Mesendoderm (in vitro differentiated cells): ENCODE measurements around the gene KDM3A. TPM values are rescaled to one million over a fixed set of nuclear protein-coding genes. Genes with fewer than 3 reads are reported as not detected.

Experiments used
- DNase-seq: peaks from one replicate; pipeline ENCODE4 v3.0.0; 2013
- H2AK5ac ChIP-seq: 2 replicates; pipeline ENCODE4 v1.6.1; 2013; ENCODE audit warnings: low read length, inconsistent platforms
- H2BK120ac ChIP-seq: 2 replicates; pipeline ENCODE4 v1.6.1; 2013; ENCODE audit warnings: low read depth, mild to moderate bottlenecking, low read length, moderate library complexity, mixed read lengths
- H2BK15ac ChIP-seq: replicated peaks from 2 replicates; pipeline ENCODE4 v1.6.1; 2013; ENCODE audit warnings: low read depth, mild to moderate bottlenecking, moderate library complexity
- H2BK5ac ChIP-seq: 2 replicates; pipeline ENCODE4 v1.6.1; 2013; ENCODE audit warnings: low read length, inconsistent platforms
- H3K18ac ChIP-seq: 2 replicates; pipeline ENCODE4 v1.6.1; 2013; ENCODE audit warnings: mild to moderate bottlenecking, low read length, mixed read lengths
- H3K23ac ChIP-seq: one replicate; pipeline ENCODE4 v1.6.1; 2013; ENCODE audit warnings: low read length
- H3K27ac ChIP-seq: 2 replicates; pipeline ENCODE4 v1.5.1; 2013; ENCODE audit warnings: low read depth, mild to moderate bottlenecking, inconsistent platforms, low read length, moderate library complexity
- H3K27me3 ChIP-seq: 2 replicates; pipeline ENCODE4 v1.6.1; 2013; ENCODE audit warnings: low read length, control low read depth, mild to moderate bottlenecking, inconsistent platforms; ENCODE audit not compliant: insufficient read depth, poor library complexity
- H3K36me3 ChIP-seq: 2 replicates; pipeline ENCODE4 v1.6.1; 2013; ENCODE audit warnings: low read length, inconsistent platforms; ENCODE audit not compliant: control insufficient read depth, insufficient read depth
- H3K4ac ChIP-seq: one replicate; pipeline ENCODE4 v1.6.1; 2013; ENCODE audit warnings: low read depth, mild to moderate bottlenecking, low read length, moderate library complexity
- H3K4me1 ChIP-seq: 2 replicates; pipeline ENCODE4 v1.6.1; 2013; ENCODE audit warnings: low read depth, low read length, inconsistent platforms; ENCODE audit not compliant: control insufficient read depth
- H3K4me2 ChIP-seq: 2 replicates; pipeline ENCODE4 v1.6.1; 2013; ENCODE audit warnings: low read length
- H3K4me3 ChIP-seq: 2 replicates; pipeline ENCODE4 v1.5.1; 2013; ENCODE audit warnings: mild to moderate bottlenecking, low read length
- H3K56ac ChIP-seq: one replicate; pipeline ENCODE4 v1.6.1; 2013; ENCODE audit warnings: low read length
- H3K79me1 ChIP-seq: 2 replicates; pipeline ENCODE4 v1.6.1; 2013; ENCODE audit warnings: low read length, inconsistent platforms
- H3K79me2 ChIP-seq: 2 replicates; pipeline ENCODE4 v1.6.1; 2013; ENCODE audit warnings: mild to moderate bottlenecking, low read length; ENCODE audit not compliant: control insufficient read depth, insufficient read depth
- H3K9ac ChIP-seq: 2 replicates; pipeline ENCODE4 v1.6.1; 2013; ENCODE audit warnings: low read length, inconsistent platforms
- H4K5ac ChIP-seq: one replicate; pipeline ENCODE4 v1.6.1; 2013; ENCODE audit warnings: low read length
- H4K8ac ChIP-seq: one replicate; pipeline ENCODE4 v1.6.1; 2013; ENCODE audit warnings: low read depth, mild to moderate bottlenecking, control low read depth, low read length, moderate library complexity
- WGBS: extraction: QIAGEN DNeasy Blood & Tissue Kit; methylation state at CpG from one replicate; pipeline ENCODE4 v1.1.7; 2013; ENCODE audit warnings: low lambda C conversion rate, missing lambda C conversion rate; ENCODE audit not compliant: insufficient coverage; ENCODE audit errors: extremely low coverage; 5-methylcytosine and 5-hydroxymethylcytosine counted together
- small RNA-seq: library from polyadenylated mRNA; stranded (forward); fragments of <200 nt; extraction: miRNeasy Mini kit (QIAGEN cat#:217004); gene quantifications from one replicate; pipeline ENCODE3, GENCODE V24; 2013; ENCODE audit not compliant: insufficient read depth

KDM3A gene

DNA sequence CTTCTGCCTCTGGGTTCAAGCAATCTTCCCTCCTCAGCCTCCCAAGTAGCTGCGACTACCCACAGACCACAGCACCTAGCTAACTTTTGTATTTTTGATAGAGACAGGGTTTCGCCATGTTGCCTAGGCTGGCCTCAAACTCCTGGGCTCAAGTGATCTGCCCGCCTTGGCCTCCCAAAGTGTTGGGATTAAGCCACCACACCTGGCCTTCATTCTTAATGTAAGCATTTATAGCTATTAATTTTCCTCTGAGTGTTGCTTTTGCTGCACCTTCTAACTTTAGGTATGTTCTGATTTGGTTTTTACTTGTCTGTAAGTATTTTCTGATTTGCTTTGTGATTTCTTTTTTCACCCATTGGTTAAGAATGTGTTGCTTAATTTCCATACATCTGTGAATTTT is 92.4 kb downstream of the KDM3A start:
- Histone ChIP-seq H3K4ac (no peak overlapping the region), H3K79me1 (no peaks in the 10 kb centered on the region), H2BK120ac (no peak overlapping the region), H4K8ac (no peak overlapping the region), H3K4me1 (no peaks in the 10 kb centered on the region), H4K5ac (no peak overlapping the region), H3K27me3 (no peaks in the 10 kb centered on the region), H2BK5ac (no peak overlapping the region), H3K4me3 (no peak overlapping the region), H3K56ac (no peak overlapping the region), H3K4me2 (no peak overlapping the region), H3K36me3 (no peaks in the 10 kb centered on the region), H3K18ac (no peak overlapping the region), H2BK15ac (no peak overlapping the region), H3K9ac (no peak overlapping the region), H3K79me2 (no peaks in the 10 kb centered on the region), H2AK5ac (no peak overlapping the region), H3K23ac (no peak overlapping the region), H3K27ac (no peak overlapping the region)
- WGBS = no CpG with 5 or more reads among the region's 3 CpGs
- DNase-seq = no peak

DNA sequence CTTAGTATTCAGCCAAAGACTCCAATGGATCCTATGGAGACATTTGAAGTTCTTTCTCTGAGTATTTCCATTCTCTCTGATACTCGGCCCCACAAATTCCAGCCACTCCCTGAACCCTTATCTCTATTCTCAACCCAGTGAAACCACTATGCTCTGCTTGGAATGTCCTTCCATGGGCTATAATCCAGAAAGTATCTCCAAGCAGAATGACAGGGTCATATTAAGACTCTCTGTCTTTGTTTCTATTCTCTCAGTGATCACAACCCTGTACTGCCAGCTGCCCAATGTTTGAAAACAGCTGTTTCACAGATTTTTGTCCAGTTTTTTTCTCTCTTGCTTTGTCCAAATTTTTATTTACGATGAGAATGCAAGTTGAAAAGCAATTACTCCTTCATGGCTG is 100.2 kb downstream of the KDM3A start:
- WGBS = no CpG with 5 or more reads among the region's 2 CpGs
- no peak overlapping the region for H2AK5ac ChIP-seq
- no peak overlapping the region for H3K4me3 ChIP-seq
- H3K27me3 ChIP-seq = no peaks in the 10 kb centered on the region
- H3K4me2 ChIP-seq = no peak overlapping the region
- no peaks in the 10 kb centered on the region for H3K4me1 ChIP-seq
- H4K8ac ChIP-seq = no peak overlapping the region
- no peak overlapping the region for H3K56ac ChIP-seq
- H3K27ac ChIP-seq = no peak overlapping the region
- DNase-seq = no peak
- H2BK120ac ChIP-seq = no peak overlapping the region
- H2BK15ac ChIP-seq = no peak overlapping the region
- no peak overlapping the region for H3K23ac ChIP-seq
- no peaks in the 10 kb centered on the region for H3K36me3 ChIP-seq
- H3K4ac ChIP-seq = no peak overlapping the region
- H3K79me1 ChIP-seq = no peaks in the 10 kb centered on the region
- no peak overlapping the region for H4K5ac ChIP-seq
- no peak overlapping the region for H3K9ac ChIP-seq
- H3K18ac ChIP-seq = no peak overlapping the region
- H2BK5ac ChIP-seq = no peak overlapping the region
- no peaks in the 10 kb centered on the region for H3K79me2 ChIP-seq

Small RNA genes within 50 kb of the gene (small RNA-seq; reads per million reads assigned to genes)
- not detected for gene RNU6-640P
